GM10248 (cell line): ENCODE measurements around the gene PPP1R10.
A peak's percentile ranks its signal among the peaks of the same experiment; 100 is the strongest.

Experiments
- CTCF ChIA-PET: fragments of 300-600 bp; sonication (Branson Sonifier 250); formaldehyde crosslinking; extraction: SDS; loops from one replicate; lab custom pipeline; 2021; ENCODE audit warnings: antibody characterized with exemption; lab: Yijun Ruan, JAX
- POLR2A ChIA-PET: fragments of 350-650 bp; sonication (Branson Sonifier 250); formaldehyde crosslinking; extraction: SDS; loops from one replicate; lab custom pipeline; 2020; ENCODE audit warnings: antibody characterized with exemption; lab: Yijun Ruan, JAX
- DNase-seq: peaks from one replicate; pipeline ENCODE4 v3.0.0; 2012; ENCODE audit errors: extremely low spot score
- CTCF ChIP-seq: IDR thresholded peaks from 2 replicates; pipeline ENCODE4 v1.5.1; 2012; ENCODE audit warnings: mild to moderate bottlenecking, low read depth; ENCODE audit errors: extremely low read depth, missing control alignments, control extremely low read depth

Gene PPP1R10

GRCh38 chr6:30644769-30645168 lies 27.7 kb upstream of the PPP1R10 start:
- TF ChIP-seq CTCF, result no peak
- POLR2A ChIA-PET, result interaction anchor here (1.3 kb wide), 1 partner anchor 30 kb away, joined by 4 read pairs; no protein-coding TSS in a partner anchor
- DNase-seq, result no peak
- CTCF ChIA-PET, result interaction anchor here (0.7 to 2.8 kb wide), 5 partner anchors 12 to 86 kb away, joined by 3 to 6 read pairs (median 3); partner anchors contain the start of gene DHX16

DNA sequence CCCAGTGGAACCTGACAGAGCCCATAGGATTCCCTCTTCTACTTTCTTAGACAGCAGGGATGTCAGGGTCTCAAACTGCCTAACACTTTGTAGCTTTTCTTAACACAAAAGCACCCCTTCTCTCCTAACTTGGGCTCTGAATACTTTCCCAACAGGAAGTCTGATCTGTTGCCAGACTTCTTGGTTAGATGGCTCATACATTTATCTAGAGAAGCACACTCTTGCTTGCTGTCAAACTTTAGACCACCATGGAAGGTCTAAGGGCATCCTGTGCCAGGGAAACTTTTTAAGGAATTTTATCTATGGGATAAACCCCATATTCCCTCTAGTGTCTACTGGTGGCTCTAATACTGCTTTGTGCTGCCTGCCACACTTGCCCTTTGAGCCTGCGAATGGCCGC lies 26.6 kb upstream of the PPP1R10 start:
- ChIA-PET POLR2A (no interaction called here), CTCF (interaction anchor here (1.3 to 2.0 kb wide), 3 partner anchors 16 to 99 kb away, joined by 3 to 6 read pairs (median 5); partner anchors contain the start of gene DHX16)
- DNase-seq, result no peak
- no peak for TF ChIP-seq CTCF

DNA sequence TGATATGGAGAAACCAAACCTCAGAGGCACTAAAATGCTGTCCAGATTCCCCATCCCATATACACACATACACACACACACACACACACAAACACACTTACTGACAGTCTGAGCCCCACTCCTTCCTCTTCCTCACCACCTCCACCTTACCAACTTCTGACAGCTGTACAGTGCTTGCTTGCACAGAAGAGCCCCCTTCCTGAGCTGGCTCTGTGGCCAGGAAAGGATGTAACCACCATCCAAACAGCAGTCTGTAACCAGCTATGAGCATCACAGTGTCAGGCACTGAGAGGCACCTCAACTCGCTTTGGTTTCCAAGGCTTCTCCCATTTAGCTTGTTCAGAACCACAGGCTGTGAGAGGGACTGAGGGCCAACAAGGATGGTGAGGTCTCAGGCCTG lies 24.0 kb upstream of the PPP1R10 start:
- TF ChIP-seq CTCF, result no peak
- DNase-seq, result no peak
- CTCF ChIA-PET, result interaction anchor here (0.7 to 1.4 kb wide), 4 partner anchors 19 to 38 kb away, joined by 3 to 5 read pairs (median 3); partner anchors contain the start of gene DHX16
- POLR2A ChIA-PET, result interaction anchor here (0.5 kb wide), 2 partner anchors 13 to 857 kb away, joined by 3 to 6 read pairs; no protein-coding TSS in a partner anchor

- POLR2A ChIA-PET, result interaction anchor here (0.5 kb wide), 1 partner anchor 12 kb away, joined by 3 read pairs; no protein-coding TSS in a partner anchor
- CTCF ChIA-PET, result interaction anchor here (0.9 to 1.4 kb wide), 4 partner anchors 20 to 69 kb away, joined by 3 to 5 read pairs (median 3); no protein-coding TSS in a partner anchor
- no peak for TF ChIP-seq CTCF
- DNase-seq, result no peak
Measured at GRCh38 chr6:30640481-30640880, 23.4 kb upstream of the PPP1R10 start.

GRCh38 chr6:30635834-30636233 lies 18.8 kb upstream of the PPP1R10 start:
- ChIA-PET POLR2A (interaction anchor here (0.7 kb wide), 1 partner anchor 53 kb away, joined by 4 read pairs; no protein-coding TSS in a partner anchor), CTCF (interaction anchor here (1.6 kb wide), 2 partner anchors 19 to 86 kb away, joined by 3 to 6 read pairs; no protein-coding TSS in a partner anchor)
- DNase-seq, result no peak
- TF ChIP-seq CTCF, result no peak

DNA sequence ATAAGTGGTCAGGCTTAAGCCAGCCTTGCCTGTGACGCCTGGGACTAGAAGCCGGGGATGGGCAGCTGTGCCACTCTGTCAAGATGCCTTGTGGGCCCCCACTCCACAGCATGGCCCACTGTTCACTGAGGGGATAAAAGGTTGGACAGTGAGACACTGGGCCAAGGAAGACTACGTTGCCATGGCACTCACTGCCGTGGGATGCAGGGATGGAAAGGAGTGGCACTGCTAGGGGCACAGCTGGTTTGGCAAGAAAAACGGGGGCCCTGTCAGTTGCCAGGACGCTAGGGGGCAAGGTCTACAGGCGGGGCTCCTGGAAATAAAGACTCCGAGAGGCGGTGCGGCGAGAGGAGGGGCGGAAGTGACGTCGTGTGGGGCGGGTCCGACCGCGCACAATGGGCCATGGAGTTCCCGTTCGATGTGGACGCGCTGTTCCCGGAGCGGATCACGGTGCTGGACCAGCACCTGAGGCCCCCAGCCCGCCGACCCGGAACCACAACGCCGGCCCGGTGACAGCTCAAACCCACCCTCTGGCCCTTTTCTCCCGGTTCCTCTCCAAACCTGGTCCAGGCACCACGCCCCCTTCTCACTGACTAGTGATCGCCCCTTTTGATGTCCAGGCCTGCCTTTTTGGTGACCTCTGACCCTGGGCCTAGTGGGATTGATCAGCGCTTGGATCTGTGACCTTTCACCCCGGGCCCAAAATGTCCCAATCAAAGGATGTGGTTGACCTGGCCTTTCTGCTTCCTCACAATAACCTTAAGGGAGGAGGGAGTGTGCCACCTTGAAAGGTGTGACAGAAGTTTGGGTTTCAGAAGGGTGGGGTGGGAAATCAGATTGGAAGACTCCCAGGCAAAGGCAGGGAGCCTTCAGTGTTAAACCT lies 9.7 kb upstream of the PPP1R10 start, which contains the start of gene ATAT1:
Gene ATAT1, plus strand, starts transcription at position 391 of the 883 bp plus-strand sequence.
- ChIA-PET CTCF (interaction anchor here (0.6 to 1.4 kb wide), 9 partner anchors 9 to 110 kb away, joined by 3 to 8 read pairs (median 4); partner anchors contain the start of genes DHX16, MRPS18B and PPP1R10), POLR2A (interaction anchor here (0.8 kb wide), 1 partner anchor 12 kb away, joined by 5 read pairs; no protein-coding TSS in a partner anchor)
- TF ChIP-seq CTCF, result peak; percentile 51
- peak; percentile 91 for DNase-seq
